ENCODE measurements around the gene UXS1.

The UXS1 gene

DNA sequence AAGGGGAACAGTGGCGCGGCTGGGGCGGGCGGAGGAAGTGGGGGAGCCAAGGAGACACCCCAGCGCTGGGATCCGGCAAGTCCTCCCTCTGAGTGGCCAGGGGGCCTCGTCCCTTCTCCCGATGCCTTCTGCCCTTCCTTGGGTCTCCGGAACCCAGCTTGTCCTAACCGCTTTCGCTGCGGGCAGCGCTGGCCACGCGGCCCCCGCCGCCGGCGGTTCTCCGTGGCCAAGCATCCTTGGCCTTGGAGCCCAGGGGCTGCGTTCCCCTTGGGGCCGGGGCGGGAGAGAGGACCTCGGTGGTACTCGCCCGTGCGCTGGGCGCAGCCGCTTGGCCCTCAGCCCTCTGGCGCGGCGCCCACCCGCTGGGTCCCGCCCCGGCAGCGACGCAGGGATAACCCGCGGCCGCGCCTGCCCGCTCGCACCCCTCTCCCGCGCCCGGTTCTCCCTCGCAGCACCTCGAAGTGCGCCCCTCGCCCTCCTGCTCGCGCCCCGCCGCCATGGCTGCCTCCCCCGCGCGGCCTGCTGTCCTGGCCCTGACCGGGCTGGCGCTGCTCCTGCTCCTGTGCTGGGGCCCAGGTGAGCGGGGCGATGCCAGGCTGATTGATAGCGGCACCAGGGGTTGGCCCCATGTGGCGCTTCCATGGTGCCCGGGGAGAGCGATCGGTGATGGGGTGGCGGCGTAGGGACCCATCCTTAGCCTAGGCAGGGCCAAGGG lies 128.7 kb downstream of the UXS1 start:
- ATAC-seq, result no peak
- no peak for TF ChIP-seq ZC3H10 (CRISPR knock-in tag; IDR thresholded peaks at IDR 0.05)
- TF ChIP-seq CSDC2 (CRISPR knock-in tag; IDR thresholded peaks at IDR 0.05), result no peak
- no peak for TF ChIP-seq CREB5 (CRISPR knock-in tag; IDR thresholded peaks at IDR 0.05; ENCODE audit: low read depth)
- no peak for TF ChIP-seq TCF4 (CRISPR knock-in tag; IDR thresholded peaks at IDR 0.05; ENCODE audit: borderline replicate concordance)
- no peak for TF ChIP-seq OSR1 (CRISPR knock-in tag; IDR thresholded peaks at IDR 0.05)
- no peak for TF ChIP-seq SNAI2 (CRISPR knock-in tag; IDR thresholded peaks at IDR 0.05)
- TF ChIP-seq, protein P1, sequence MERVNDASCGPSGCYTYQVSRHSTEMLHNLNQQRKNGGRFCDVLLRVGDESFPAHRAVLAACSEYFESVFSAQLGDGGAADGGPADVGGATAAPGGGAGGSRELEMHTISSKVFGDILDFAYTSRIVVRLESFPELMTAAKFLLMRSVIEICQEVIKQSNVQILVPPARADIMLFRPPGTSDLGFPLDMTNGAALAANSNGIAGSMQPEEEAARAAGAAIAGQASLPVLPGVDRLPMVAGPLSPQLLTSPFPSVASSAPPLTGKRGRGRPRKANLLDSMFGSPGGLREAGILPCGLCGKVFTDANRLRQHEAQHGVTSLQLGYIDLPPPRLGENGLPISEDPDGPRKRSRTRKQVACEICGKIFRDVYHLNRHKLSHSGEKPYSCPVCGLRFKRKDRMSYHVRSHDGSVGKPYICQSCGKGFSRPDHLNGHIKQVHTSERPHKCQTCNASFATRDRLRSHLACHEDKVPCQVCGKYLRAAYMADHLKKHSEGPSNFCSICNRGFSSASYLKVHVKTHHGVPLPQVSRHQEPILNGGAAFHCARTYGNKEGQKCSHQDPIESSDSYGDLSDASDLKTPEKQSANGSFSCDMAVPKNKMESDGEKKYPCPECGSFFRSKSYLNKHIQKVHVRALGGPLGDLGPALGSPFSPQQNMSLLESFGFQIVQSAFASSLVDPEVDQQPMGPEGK (CRISPR knock-in tag; IDR thresholded peaks at IDR 0.05; ENCODE audit: borderline replicate concordance), result no peak
- TF ChIP-seq RARB (CRISPR knock-in tag; IDR thresholded peaks at IDR 0.05), result no peak
- no peak for TF ChIP-seq ISL1 (CRISPR knock-in tag; IDR thresholded peaks at IDR 0.05)
- no peak for TF ChIP-seq ZNF565 (CRISPR knock-in tag; conservative IDR thresholded peaks at IDR 0.05; ENCODE audit: low read depth)
- no peak for TF ChIP-seq GLIS3 (CRISPR knock-in tag; IDR thresholded peaks at IDR 0.05)
- TF ChIP-seq, protein P2, sequence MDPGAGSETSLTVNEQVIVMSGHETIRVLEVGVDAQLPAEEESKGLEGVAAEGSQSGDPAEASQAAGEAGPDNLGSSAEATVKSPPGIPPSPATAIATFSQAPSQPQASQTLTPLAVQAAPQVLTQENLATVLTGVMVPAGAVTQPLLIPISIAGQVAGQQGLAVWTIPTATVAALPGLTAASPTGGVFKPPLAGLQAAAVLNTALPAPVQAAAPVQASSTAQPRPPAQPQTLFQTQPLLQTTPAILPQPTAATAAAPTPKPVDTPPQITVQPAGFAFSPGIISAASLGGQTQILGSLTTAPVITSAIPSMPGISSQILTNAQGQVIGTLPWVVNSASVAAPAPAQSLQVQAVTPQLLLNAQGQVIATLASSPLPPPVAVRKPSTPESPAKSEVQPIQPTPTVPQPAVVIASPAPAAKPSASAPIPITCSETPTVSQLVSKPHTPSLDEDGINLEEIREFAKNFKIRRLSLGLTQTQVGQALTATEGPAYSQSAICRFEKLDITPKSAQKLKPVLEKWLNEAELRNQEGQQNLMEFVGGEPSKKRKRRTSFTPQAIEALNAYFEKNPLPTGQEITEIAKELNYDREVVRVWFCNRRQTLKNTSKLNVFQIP (CRISPR knock-in tag; IDR thresholded peaks at IDR 0.05; ENCODE audit: borderline replicate concordance, low read depth), result no peak
- no peak for TF ChIP-seq ZNF70 (CRISPR knock-in tag; IDR thresholded peaks at IDR 0.05)
- TF ChIP-seq ESRRG (CRISPR knock-in tag; IDR thresholded peaks at IDR 0.05), result no peak
- TF ChIP-seq, protein P3, sequence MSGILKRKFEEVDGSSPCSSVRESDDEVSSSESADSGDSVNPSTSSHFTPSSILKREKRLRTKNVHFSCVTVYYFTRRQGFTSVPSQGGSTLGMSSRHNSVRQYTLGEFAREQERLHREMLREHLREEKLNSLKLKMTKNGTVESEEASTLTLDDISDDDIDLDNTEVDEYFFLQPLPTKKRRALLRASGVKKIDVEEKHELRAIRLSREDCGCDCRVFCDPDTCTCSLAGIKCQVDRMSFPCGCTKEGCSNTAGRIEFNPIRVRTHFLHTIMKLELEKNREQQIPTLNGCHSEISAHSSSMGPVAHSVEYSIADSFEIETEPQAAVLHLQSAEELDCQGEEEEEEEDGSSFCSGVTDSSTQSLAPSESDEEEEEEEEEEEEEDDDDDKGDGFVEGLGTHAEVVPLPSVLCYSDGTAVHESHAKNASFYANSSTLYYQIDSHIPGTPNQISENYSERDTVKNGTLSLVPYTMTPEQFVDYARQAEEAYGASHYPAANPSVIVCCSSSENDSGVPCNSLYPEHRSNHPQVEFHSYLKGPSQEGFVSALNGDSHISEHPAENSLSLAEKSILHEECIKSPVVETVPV (CRISPR knock-in tag; IDR thresholded peaks at IDR 0.05), result no peak
- no peak for TF ChIP-seq TOX (CRISPR knock-in tag; IDR thresholded peaks at IDR 0.05; ENCODE audit: borderline replicate concordance)
- TF ChIP-seq ZFP3 (CRISPR knock-in tag; IDR thresholded peaks at IDR 0.05), result no peak
- no peak for TF ChIP-seq ZFP30 (CRISPR knock-in tag; IDR thresholded peaks at IDR 0.05)

DNA sequence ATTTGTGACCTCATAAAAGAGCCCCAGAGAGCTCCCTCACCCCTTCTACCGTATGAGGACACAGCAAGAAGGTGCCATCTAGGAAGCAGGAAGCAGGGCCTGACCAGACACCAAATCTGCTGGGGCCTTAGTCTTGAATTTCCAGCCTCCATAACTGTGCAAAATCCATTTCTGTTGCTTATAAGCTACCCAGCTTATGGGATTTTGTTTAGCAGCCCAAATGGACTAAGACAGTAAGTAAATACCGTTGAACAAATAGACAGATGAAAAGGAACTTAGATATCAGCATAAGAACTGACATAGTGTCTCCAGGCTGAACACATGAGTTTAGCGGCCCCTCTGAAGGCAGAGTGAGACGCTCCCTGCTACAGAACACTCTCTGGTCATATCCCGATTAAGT lies 130.9 kb downstream of the UXS1 start:
- no peak for ATAC-seq
- no peak for TF ChIP-seq ZFP30 (CRISPR knock-in tag; IDR thresholded peaks at IDR 0.05)
- TF ChIP-seq BACH2 (CRISPR knock-in tag; IDR thresholded peaks at IDR 0.05; ENCODE audit: borderline replicate concordance), result no peak
- no peak for TF ChIP-seq ESRRG (CRISPR knock-in tag; IDR thresholded peaks at IDR 0.05)
- no peak for TF ChIP-seq ZC3H10 (CRISPR knock-in tag; IDR thresholded peaks at IDR 0.05)
- no peak for TF ChIP-seq CREB5 (CRISPR knock-in tag; IDR thresholded peaks at IDR 0.05; ENCODE audit: low read depth)
- no peak for TF ChIP-seq ISL1 (CRISPR knock-in tag; IDR thresholded peaks at IDR 0.05)
- TF ChIP-seq PPARA (CRISPR knock-in tag; IDR thresholded peaks at IDR 0.05; ENCODE audit: borderline replicate concordance), result no peak
- TF ChIP-seq ARNTL (CRISPR knock-in tag; IDR thresholded peaks at IDR 0.05; ENCODE audit: borderline replicate concordance, low read depth), result no peak
- no peak for TF ChIP-seq TCF4 (CRISPR knock-in tag; IDR thresholded peaks at IDR 0.05; ENCODE audit: borderline replicate concordance)
- TF ChIP-seq, protein P2 (CRISPR knock-in tag; IDR thresholded peaks at IDR 0.05; ENCODE audit: borderline replicate concordance, low read depth), result no peak
- TF ChIP-seq RARB (CRISPR knock-in tag; IDR thresholded peaks at IDR 0.05), result no peak
- TF ChIP-seq ZNF70 (CRISPR knock-in tag; IDR thresholded peaks at IDR 0.05), result no peak
- no peak for TF ChIP-seq CSDC2 (CRISPR knock-in tag; IDR thresholded peaks at IDR 0.05)

Measured in SK-N-SH treated with all-trans-retinoic acid at 6 μM for 48 hours (cell line).